GM19239 (cell line): Measurements from ENCODE around the gene DMRTA2.

Experiments used
- DNase-seq: peaks from one replicate; pipeline ENCODE4 v3.0.0; 2011; ENCODE audit warnings: low spot score; ENCODE audit not compliant: insufficient read length
- FAIRE-seq: peaks from 2 replicates; lab custom pipeline; 2011; peaks lifted over from hg19 to GRCh38; lab: Jason Lieb, UNC

DMRTA2 gene

DNA sequence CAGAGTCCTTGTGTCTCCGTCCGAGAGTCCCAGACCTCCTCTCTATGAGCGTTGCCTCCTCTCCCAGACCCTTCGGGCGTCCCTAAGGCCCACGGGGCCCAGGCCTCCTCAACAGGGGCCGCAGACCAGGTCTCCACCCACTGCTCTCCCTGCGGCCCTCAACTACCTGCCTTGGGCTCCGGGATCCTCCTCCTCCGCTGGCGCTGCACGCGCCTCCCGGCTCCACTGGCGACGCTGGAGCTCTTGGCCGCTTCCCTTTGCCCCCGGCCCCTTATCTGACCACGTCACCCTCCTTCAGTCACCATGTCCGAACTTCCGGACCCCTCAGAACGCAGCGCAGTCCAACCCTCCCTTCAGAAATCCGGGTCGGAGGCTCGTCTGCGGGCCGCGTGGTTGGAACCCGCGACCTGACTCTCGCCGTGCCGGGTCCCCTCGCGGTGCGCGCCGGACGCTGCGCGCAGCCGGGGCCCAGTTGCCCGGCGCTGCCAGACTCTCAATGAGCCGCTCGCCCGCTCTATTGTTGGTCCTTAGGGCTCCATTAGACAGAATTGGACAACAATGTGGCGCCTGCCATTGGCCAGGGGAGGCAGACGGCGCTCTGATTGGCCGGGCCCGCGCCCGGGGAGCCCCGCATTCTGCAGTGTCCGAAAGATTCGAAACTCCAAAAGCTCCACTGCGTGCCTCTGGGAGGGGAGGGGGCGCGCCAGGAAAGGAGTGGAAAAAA lies at the start of gene DMRTA2:
DMRTA2 (minus strand) TSS at position 498 of the 724 bp plus-strand sequence. CDS start 1,907 bp downstream, outside the sequence.
- FAIRE-seq, result no peak
- no peak for DNase-seq

DNA sequence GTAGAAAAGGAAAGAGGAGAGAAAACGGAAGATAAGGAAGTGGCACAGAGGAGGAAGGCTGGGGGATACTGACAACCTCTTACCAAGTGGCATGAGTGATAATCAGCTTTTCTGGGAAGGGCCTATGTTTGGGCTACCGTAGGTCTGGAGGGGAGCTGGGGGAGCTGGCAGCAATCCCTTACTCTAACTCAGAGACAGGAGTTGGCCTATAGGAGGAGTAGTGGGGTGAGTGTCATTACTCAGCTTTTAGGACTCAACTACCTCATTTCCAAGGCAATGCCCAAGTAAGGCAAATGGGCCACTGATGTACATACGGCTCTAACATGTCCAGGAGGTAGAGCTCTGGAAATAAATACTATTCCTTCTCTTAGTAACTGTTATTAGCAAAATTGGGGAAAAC lies 48.7 kb upstream of the DMRTA2 start:
- no peak for FAIRE-seq
- no peak for DNase-seq

DNA sequence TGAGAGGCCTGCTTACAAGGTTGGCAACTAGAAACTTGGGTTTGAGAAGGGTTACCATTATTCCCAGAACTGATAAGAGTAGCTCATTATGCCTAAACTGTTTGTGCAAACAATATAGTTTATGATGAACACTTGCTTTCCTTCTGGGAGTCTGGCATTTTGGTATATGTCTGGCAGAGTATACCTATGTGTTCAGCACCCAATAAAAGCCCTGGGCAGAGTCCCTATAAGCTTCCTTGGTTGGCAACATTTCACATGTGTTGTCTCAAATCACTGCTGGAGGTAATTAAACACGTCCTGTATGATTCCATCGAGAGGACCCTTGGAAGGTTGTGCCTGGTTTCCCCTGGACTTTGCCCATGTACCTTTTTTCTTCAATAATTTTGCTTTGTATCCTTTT lies 39.7 kb upstream of the DMRTA2 start:
- FAIRE-seq (no peak), DNase-seq (no peak)

DNA sequence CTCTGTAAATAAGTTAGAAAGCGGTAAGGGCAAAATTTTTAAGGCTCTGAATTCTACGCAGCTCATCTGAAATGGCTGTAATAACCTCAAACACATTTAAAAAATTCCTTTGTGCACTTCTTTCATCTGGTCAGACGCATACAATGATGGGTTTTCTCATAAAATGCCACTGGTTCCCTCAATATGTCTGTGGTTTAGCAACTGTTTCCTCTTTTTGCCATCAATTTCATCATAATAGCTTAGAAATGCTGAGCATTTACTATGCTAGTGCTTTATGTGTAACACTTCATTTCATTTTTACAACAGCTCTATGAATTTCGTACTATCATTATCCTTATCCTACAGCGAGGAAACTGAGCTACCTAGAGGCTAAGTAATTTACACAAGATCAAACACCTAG lies 35.3 kb upstream of the DMRTA2 start:
- FAIRE-seq, result no peak
- DNase-seq, result no peak

DNA sequence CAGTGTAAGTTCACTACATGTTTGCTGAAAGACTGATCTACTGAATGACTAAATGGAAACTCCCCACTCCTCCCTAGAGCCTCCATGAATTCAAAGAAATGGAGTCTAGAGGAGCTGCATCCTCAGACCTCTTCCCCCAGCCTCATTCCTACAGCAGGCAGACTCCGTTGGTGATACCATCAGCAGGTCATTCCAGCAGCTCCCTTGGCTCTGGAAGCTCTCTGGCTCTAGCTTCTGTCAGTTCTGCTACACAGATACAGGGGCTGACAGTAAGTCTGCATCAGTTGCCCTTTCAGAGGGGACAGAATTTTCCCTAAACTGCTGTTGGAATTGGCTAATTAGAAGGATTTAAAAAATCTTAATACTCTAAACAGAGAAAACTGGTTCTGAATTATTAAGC lies 31.7 kb upstream of the DMRTA2 start:
- FAIRE-seq (no peak), DNase-seq (no peak)

DNA sequence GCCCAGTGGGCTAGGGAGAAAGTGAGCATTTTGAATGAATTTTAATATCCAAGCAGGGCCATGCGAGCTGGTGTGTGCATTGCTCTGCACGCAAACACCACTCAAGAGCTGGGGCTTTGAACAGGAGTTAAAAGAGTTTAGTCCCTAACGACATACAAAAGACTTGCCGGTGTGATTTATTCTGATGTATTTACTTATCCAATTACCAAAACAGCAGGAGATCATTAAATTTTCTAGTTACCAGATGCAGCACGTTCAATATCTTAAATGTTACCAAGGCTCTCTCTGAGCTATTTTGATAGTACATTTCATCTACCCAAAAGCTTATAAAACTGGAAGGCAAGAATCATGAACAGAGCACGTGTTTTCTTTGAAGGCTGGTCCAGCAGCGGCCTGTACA lies 30.0 kb upstream of the DMRTA2 start:
- DNase-seq, result no peak
- no peak for FAIRE-seq

DNA sequence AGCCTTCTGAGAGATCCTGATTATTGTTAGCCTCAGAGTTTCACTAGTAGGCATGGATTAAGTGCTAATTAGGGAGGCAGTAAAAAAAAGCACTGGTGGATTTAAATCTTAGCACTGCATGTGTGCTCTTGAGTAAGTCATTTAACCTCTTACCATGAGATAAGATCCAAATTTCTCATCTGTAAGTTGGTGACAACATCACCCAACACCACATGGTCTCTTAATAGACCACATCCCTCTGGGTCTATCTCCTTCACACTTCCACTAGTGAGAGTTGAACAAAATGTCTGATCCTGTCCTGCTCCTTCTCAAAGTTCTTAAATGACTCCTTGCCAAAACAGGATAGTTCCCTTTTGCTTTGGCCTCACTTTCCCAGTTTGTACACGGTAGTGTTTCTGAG lies 29.5 kb upstream of the DMRTA2 start:
- FAIRE-seq, result no peak

DNA sequence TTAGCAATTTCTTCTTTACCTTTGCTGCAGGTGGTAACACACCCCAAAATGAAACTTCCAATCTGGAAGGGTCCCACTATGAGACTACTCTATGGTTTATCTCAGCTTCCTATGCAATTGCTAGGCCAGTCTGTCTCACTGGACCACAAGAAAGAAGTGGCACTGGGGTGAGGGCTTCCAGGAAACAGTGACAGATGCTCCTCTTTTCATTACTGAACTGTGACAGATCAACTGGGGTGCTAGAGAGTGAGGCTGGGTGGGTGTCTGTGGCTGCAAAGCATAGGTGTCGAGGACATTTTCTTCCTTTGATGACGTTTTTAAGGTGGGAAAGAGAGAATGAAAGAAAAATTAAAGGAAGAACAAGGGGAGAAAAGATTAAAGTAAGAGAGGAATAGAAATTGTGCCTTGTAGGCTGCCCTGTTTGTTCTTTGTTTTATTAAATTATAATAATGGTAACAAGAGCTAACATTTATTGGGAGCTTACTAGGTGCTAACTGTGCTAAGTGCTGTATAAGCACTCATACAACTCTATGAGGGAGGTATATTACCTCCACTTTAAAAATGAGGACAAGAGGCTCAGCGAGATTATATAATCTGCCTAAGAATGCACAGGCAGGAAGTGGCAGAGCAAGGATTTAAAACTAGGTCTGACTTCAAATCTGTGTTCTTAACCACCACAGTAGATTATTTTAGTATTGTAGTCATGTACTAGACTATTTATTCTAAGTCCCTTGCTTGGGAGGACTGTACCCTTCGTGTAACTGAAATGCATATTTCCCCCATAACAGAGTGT lies 27.8 kb upstream of the DMRTA2 start:
- no peak for FAIRE-seq
- no peak for DNase-seq

More for the DNA sequence above, 29.5 kb upstream of the DMRTA2 start:
- no peak for DNase-seq

DNA sequence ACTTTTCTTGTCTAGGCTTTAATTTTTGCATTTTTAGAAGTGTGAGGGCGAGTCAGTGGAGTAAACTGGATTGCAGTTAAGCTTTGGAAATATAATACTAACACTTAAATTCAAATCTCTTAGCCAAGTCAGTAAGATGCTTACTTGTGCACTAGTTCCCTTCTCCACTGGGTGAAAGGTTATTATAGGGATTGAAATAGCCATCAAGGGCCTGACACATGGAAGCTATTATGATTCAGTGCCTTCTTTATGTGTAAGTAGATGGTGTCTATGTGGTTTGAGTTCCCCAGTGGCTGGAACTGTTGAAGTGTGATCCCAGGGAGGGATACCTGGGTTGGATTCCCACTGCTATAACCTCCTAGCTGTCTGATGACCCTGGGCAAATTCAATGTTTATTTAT lies 24.7 kb upstream of the DMRTA2 start:
- FAIRE-seq (no peak), DNase-seq (no peak)

DNA sequence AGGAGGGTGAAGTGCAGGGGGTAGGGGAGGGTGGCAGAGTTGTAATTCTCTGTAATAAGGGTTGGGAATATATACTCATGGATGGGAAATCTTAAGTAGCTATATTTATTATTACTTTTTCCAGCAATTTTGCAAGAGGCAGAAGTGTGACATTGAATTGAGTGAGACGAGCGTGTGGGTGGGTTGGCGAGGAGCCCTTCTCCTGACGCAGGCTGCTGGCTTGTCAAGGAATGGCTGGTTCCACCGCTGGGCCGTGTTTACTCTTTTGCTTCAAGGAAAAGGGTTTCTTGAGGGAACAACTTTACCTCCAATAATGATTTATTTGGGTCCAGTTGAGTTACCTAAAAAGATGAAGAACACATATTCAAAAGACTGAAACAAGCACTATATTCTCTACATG lies 17.9 kb upstream of the DMRTA2 start:
- DNase-seq (no peak), FAIRE-seq (no peak)

DNA sequence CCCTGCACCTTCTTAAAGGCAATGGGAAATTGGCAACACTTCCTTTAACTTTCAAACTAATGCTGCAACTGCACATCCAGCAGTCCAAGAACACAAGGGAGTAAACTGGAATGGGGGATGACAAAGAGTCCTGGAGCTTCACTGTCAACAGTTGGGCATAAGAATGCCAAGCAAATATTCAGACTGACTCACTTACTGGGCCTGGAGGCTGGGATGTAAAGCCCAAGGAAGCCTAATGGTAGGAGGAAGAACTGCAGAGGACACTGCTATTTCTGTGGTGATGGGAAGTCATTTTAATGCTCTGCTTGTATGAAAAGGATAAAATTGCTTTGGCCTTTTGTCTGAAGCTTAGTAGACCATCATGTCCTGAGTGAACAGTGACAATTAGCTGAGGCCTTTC lies 15.7 kb upstream of the DMRTA2 start:
- DNase-seq (no peak), FAIRE-seq (no peak)

DNA sequence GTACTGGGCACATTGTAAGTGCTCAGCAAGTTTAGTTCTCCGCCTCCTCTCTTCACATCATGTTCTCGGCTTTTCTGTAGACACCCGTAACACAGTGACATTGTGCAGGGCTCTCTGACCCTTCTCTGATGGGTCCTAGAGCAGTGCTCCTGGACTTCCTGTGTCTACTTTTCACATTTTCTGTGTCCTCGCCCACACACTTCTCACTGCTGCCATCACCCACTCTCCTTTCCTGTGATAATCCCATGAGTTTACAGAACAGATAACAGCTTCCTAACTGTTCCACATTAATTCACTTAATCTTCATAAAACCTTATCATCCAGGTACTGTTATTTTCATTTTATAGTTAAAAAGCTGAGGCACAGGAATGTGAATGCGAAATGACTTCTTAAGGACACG lies 13.2 kb upstream of the DMRTA2 start:
- no peak for FAIRE-seq
- DNase-seq, result no peak

DNA sequence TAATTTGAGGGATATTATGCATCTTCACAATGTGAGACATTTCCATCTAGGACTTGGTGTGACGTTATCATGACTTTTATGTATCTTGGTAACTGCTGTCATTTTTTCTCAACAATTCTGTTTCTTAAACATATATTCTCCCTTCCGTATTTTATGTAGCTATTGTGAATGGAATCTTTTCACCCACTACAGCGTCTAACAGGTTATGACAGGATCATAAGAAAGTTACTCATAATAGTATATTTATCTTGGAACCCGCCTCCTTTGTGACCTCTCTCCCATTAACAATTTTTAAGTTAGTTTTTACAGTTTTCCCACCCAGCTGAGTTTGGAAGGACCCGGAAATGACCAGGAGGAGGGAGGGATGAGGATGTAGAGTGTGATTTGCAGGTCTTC lies 6.8 kb upstream of the DMRTA2 start:
- no peak for DNase-seq
- no peak for FAIRE-seq

DNA sequence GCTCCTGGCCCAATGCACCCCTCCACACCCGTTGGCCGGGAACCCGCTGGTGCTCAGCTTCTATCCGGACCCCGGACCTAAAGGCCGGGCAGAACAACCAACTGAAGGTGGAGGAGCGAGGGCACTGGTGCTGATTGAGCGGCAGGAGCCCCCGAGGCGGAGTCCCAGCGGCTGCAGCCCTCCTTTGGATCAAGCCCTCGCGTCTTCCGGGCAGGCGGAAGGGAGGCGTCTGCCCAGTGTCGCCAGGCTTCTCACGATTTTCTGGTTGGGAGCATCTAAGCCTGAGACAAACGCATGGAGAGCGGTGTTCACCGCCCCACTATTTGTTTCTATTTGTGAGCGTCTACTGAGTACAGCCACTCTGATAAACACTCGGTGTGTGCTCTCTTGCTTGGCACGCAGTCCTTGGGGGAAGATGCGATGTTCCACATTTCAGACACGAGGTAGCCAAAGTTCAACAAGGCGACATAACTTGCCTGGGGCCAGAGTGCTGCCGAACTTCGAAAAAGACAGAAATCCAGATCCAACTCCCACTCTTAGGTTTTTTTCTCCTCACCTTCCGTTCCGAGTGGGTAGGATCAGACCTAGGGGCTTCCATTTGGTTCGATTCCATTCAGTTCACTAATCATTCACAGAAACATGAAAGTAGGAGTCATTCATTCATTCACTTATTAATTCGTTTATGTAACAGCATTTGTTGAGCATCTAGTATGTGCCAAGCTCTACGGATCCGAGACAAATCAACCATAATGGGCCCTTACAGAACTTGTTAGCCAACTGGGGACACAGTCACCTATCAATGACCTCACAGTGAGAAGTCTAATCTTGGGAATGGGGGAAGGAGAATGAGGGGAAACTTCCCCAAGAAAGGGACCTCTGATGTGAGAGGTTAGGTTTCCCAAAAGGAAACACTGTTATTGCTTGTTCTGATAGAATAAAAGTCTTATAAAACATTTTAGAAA lies 4.9 kb upstream of the DMRTA2 start:
- no peak for FAIRE-seq
- no peak for DNase-seq

DNA sequence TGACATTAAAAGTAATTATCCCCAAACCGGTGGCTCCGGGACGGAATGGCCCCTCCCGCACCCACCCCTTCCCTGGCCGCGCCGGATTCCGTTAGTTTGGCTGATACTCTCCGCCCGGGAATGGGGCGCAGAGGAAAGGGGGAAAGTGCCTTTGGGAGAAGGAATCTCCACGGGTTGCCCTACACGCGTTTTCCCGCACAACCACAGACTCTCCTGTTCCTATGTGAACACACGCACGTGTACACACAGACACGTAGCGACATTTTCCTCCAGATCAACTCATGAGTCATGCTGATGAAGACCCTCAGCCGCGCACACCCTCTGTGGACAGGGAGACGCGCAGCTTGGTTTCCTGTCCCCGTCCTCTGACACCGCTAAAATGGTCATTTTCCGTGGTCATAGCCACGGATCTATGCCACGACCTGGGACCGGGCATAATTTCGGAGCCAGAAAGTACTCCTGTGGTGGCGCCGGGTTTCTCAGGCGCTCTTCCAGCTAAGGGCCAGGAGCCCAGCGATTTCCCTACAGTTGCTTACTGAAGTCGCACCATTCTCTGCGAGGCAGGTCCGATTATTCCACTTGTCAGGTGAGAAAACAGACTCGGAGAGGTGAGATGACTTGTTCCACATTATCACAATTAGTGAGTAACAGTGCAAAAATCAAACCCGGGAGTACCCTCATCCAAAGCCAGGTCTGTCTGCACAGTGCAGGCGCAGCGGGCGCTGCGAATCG lies 4.0 kb upstream of the DMRTA2 start:
- DNase-seq (no peak), FAIRE-seq (no peak)

DNA sequence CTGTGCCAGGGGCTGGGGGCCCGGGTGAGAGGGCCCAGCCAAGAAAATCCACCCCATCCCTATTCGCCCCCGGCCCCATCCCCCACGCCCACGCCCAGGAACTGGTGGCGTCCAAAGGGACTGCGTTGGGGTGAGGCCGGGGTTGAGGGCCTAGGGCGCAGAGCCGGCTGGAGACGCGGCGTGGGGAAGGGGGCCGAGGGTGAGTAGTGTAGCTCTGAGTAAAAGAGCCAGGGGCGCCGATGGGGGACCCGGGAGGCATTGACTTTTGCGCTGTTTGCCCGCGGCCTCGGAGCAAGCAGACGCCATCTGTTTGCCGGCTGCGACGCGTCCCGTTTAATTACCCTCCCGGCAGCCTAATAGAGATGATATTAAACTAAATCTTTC lies 3.5 kb upstream of the DMRTA2 start:
- FAIRE-seq, result no peak
- DNase-seq, result no peak

DNA sequence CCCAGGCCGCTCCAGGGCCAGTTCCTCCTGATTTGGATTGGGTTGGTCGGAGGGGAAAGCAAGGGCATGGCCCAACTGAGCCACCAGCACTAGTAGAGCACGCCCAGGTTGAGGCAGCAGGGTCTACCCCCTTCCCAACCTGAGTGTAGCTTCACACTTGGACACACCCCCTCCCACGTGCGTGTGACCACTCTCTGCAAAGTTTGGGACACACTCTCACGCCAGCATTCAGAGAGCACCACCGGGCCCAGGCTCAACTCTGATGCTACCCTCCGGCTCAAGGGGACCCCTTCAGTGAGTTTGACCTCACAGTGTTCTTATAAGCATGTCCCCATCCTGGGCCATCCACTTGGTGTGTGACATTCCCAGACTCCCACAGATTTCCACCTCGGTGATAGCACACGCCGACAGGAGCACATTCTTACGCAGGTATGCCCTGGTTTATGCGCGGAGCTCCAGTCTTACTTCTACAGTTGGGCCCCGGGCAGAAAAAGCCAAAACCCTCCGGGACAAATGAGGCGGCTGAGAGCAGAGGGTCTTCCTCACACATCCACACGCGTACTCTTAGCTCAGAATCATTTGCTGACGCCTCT lies 3.0 kb upstream of the DMRTA2 start:
- FAIRE-seq (no peak), DNase-seq (no peak)

DNA sequence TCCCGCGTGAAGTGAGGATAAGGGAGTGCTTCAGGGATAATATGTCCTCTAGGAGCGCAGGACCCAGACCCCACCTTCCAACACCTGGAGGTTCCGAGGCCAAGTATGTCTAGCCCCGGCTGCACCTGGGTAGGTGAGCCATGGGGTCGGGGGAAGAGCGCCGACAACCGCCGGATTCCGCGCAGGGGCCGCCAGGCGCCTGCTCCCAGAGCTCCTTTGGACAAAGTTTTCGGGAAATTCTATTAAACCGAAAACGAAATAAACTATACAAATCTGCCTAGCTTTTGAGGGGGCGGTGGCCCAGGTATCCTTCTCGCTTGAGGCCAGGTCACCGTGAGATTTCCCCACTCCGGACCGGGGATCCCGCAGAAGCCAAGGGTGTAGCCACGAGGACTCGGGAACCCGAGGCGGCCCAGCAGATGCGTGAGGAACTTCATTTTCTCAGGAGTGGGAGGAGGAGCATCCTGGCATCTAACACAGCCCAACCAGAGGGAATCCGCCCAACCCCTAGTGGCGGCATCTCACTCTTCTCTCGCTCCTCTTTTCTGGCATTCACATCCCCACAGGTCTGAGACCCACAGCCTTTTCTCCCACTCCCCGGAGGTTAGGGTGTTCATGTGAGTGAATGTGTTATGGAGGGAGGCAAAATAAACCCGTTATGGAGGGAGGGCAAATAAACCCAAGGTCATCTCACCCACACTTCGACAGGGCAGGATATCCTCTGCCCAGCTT lies 2.3 kb upstream of the DMRTA2 start:
- no peak for DNase-seq
- no peak for FAIRE-seq

DNA sequence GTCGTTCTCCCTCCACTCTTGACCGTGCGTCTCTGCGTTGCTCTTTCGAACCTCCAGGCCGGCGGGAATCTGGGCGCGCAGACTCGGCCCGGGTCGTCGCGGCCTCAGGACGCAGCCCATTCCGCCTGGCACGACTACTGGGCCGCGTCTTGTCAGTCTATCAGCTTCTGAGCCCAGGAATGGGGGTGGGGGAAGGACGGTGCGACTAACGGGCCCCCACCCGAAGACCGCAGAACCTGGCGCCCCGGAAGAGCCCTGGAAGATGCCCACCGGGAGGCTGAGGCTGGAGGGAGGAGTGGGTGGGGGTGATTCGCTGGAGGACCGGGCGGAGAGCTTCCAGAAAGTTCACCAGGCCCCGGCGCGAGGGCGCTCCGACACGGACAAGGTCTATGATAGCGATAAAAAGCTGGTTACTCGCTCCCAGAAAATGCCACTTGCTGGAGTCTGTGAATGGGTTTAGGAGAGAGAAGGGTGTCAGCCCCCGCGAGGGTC lies 1.7 kb upstream of the DMRTA2 start:
- no peak for DNase-seq
- no peak for FAIRE-seq
